Stimulated activated CD8-positive, alpha-beta memory T cell treated with anti-CD3 and anti-CD28 coated beads, Interleukin-2, amount 100 ng/mL, for 48 hours (primary cell): Measurements from ENCODE around the gene SYAP1.
A peak's percentile ranks its signal among the peaks of the same experiment; 100 is the strongest.
"Not testable (repeated sequence)": the region's sequence is repeated elsewhere in the genome, so short reads cannot be mapped to it uniquely, and the experiment has no call there.

Source experiments
- DNase-seq, 2 donors: peaks; one replicate each; pipeline ENCODE4 v3.0.0-alpha.2; 2020; ENCODE audit warnings: low read depth in 2 of 2

SYAP1 gene

GRCh38 chrX:16778545-16778944 is 59.1 kb downstream of the SYAP1 start:
- DNase-seq: no peak

- no peak for DNase-seq
Measured at GRCh38 chrX:16778993-16779392, 59.6 kb downstream of the SYAP1 start.

GRCh38 chrX:16779815-16780214 is 60.4 kb downstream of the SYAP1 start:
- DNase-seq: not testable (repeated sequence)

GRCh38 chrX:16783452-16783851 is 64.0 kb downstream of the SYAP1 start:
- no peak for DNase-seq

GRCh38 chrX:16784440-16784839 is 65.0 kb downstream of the SYAP1 start:
- DNase-seq: not testable (repeated sequence)

- no peak for DNase-seq
Measured at GRCh38 chrX:16785247-16786138, 66.1 kb downstream of the SYAP1 start.

GRCh38 chrX:16786139-16786790 is 66.9 kb downstream of the SYAP1 start, which contains the start of gene TXLNG:
TXLNG (plus strand) TSS chrX:16786466; CDS start chrX:16786488, 22 bp downstream.
- peak; percentile 87 to 95 for DNase-seq

GRCh38 chrX:16786791-16787735 is 67.7 kb downstream of the SYAP1 start:
- peak; percentile 9 to 39 for DNase-seq

GRCh38 chrX:16788477-16788876 is 69.1 kb downstream of the SYAP1 start:
- no peak for DNase-seq

GRCh38 chrX:16796298-16796697 is 76.9 kb downstream of the SYAP1 start:
- DNase-seq: no peak

GRCh38 chrX:16797358-16797757 is 77.9 kb downstream of the SYAP1 start:
- no peak for DNase-seq

- no peak for DNase-seq
Measured at GRCh38 chrX:16797841-16798240, 78.4 kb downstream of the SYAP1 start.

GRCh38 chrX:16804923-16805464 is 85.6 kb downstream of the SYAP1 start:
- no peak for DNase-seq

GRCh38 chrX:16807548-16807947 is 88.1 kb downstream of the SYAP1 start:
- DNase-seq: no peak

GRCh38 chrX:16807976-16808542 is 88.6 kb downstream of the SYAP1 start:
- DNase-seq: no peak

GRCh38 chrX:16814597-16814996 is 95.2 kb downstream of the SYAP1 start:
- no peak for DNase-seq
